NB4 (cell line): ENCODE results near the gene FUBP3.

Experiments used
- POLR2A ChIP-seq: IDR thresholded peaks from 2 replicates; pipeline ENCODE4 v1.6.1; 2011; ENCODE audit warnings: mild to moderate bottlenecking; ENCODE audit not compliant: insufficient read length; ENCODE audit errors: extremely low read depth
- TF ChIP-seq, protein P1 (sequence below): IDR thresholded peaks from one replicate; pipeline ENCODE4 v1.5.1; 2012; ENCODE audit warnings: low read depth, low read length

DNA sequence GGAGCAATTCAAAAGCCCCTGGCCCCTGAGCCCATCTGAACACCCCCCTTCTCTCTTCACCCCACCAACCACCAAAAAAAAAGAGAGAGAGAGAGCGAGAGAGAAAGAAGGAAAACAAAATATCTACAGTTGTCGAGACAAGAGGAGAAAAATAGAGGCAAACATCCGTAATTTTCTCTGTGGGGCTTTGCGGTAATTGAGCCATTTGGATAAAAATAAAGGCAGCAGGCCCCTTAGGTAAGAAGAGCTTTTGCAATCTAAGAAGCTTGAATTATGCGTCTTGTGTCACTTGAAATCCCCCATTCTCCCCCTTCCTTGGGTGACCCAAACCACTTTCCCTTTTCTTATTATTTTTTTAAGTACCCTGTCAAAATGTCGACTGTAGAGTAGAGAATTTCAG is 35.5 kb upstream of the FUBP3 start:
- TF ChIP-seq, protein P1, sequence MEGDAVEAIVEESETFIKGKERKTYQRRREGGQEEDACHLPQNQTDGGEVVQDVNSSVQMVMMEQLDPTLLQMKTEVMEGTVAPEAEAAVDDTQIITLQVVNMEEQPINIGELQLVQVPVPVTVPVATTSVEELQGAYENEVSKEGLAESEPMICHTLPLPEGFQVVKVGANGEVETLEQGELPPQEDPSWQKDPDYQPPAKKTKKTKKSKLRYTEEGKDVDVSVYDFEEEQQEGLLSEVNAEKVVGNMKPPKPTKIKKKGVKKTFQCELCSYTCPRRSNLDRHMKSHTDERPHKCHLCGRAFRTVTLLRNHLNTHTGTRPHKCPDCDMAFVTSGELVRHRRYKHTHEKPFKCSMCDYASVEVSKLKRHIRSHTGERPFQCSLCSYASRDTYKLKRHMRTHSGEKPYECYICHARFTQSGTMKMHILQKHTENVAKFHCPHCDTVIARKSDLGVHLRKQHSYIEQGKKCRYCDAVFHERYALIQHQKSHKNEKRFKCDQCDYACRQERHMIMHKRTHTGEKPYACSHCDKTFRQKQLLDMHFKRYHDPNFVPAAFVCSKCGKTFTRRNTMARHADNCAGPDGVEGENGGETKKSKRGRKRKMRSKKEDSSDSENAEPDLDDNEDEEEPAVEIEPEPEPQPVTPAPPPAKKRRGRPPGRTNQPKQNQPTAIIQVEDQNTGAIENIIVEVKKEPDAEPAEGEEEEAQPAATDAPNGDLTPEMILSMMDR = no peak
- no peak for TF ChIP-seq POLR2A
